Measurements from ENCODE around the gene OR10H1. TPM values are rescaled to one million over a fixed set of nuclear protein-coding genes. Genes with fewer than 3 reads are reported as not detected.

The OR10H1 gene
- total RNA-seq, 1 donor from 2014 or later, result not detected

DNA sequence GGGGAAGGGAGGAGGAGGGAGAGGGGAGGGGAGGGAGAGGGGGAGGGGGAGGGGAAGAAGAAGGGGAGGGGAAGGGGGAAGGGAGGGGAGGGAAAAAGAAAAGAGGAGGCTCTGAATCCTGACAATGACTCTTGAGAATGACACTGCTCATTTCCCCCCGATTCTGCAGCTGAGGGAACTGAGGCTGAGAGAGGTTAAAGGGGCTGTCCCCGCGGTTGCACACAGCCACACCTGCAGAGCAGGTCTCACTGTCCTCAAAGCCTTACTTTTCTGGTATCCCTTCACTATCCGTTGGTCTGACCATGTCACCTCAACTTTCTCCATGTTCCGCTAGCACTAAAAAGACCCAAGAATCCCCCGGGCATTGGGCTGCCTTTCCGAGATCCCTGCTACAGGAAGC lies 47.0 kb upstream of the OR10H1 start:
- H3K9me3 Mint-ChIP-seq, result peaks cover 36% of the 10 kb centered on the region
- no peak overlapping the region for H3K9ac ChIP-seq
- no peak overlapping the region for H3K27ac ChIP-seq
- DNase-seq (ENCODE audit: low spot score), result no peak
- H3K27me3 ChIP-seq, result no peaks in the 10 kb centered on the region
- H3K9me3 ChIP-seq (ENCODE audit: low read depth), result peaks cover 3% of the 10 kb centered on the region
- no peak overlapping the region for H3K4me3 Mint-ChIP-seq
- H3K36me3 Mint-ChIP-seq, result no peaks in the 10 kb centered on the region
- H3K4me2 ChIP-seq, result no peak overlapping the region
- no peaks in the 10 kb centered on the region for H3F3A ChIP-seq (ENCODE audit: low read depth)
- no peaks in the 10 kb centered on the region for H3K4me1 ChIP-seq
- H2AFZ ChIP-seq (replicated peaks), result no peak overlapping the region
- H3K4me1 Mint-ChIP-seq, result no peaks in the 10 kb centered on the region
- TF ChIP-seq CTCF (IDR thresholded peaks at IDR 0.05) (no peak), EZH2phosphoT487 (IDR thresholded peaks at IDR 0.05) (no peak), EZH2 (IDR thresholded peaks at IDR 0.05) (no peak)
- no peaks in the 10 kb centered on the region for H4K20me1 ChIP-seq (ENCODE audit: low read depth)
- no peak overlapping the region for H3K27ac Mint-ChIP-seq
- H3K4me3 ChIP-seq, result no peak overlapping the region
- H3K36me3 ChIP-seq, result no peaks in the 10 kb centered on the region
- H3K79me2 ChIP-seq (ENCODE audit: low read depth), result no peaks in the 10 kb centered on the region
- peaks cover 2% of the 10 kb centered on the region for H3K27me3 Mint-ChIP-seq (ENCODE audit: insufficient read depth, low read depth)

DNA sequence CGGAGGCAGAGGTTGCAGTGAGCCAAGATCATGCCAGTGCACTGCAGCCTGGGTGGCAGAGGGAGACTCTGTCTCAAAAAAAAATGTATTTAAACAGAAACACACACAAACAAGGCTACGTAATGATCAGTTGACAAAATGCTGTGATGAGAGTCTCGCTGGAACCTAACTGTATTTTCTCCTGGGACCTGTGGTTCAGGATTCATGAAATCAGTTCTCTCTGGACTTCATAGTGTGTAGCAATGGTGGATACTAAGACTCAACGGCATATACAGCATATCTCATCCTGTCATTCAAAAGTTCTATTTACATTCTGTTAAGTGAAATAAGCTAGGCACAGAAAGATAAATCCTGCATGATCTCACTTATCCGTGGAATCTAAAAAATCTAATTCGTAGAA lies 45.1 kb upstream of the OR10H1 start:
- no peaks in the 10 kb centered on the region for H3K27me3 ChIP-seq
- no peak overlapping the region for H3K9ac ChIP-seq
- Mint-ChIP-seq H3K9me3 (peaks cover 35% of the 10 kb centered on the region), H3K27ac (no peak overlapping the region), H3K27me3 (ENCODE audit: insufficient read depth, low read depth) (peaks cover 2% of the 10 kb centered on the region), H3K36me3 (no peaks in the 10 kb centered on the region), H3K4me3 (no peak overlapping the region), H3K4me1 (no peaks in the 10 kb centered on the region)
- no peak overlapping the region for H3K27ac ChIP-seq
- DNase-seq (ENCODE audit: low spot score), result no peak
- no peak overlapping the region for H2AFZ ChIP-seq (replicated peaks)
- no peaks in the 10 kb centered on the region for H3K36me3 ChIP-seq
- no peaks in the 10 kb centered on the region for H3K4me1 ChIP-seq
- H4K20me1 ChIP-seq (ENCODE audit: low read depth), result no peaks in the 10 kb centered on the region
- no peaks in the 10 kb centered on the region for H3F3A ChIP-seq (ENCODE audit: low read depth)
- H3K79me2 ChIP-seq (ENCODE audit: low read depth), result no peaks in the 10 kb centered on the region
- no peak overlapping the region for H3K4me3 ChIP-seq
- no peak overlapping the region for H3K4me2 ChIP-seq
- H3K9me3 ChIP-seq (ENCODE audit: low read depth), result peaks cover 3% of the 10 kb centered on the region
- TF ChIP-seq CTCF (IDR thresholded peaks at IDR 0.05) (no peak), EZH2phosphoT487 (IDR thresholded peaks at IDR 0.05) (no peak), EZH2 (IDR thresholded peaks at IDR 0.05) (no peak)

DNA sequence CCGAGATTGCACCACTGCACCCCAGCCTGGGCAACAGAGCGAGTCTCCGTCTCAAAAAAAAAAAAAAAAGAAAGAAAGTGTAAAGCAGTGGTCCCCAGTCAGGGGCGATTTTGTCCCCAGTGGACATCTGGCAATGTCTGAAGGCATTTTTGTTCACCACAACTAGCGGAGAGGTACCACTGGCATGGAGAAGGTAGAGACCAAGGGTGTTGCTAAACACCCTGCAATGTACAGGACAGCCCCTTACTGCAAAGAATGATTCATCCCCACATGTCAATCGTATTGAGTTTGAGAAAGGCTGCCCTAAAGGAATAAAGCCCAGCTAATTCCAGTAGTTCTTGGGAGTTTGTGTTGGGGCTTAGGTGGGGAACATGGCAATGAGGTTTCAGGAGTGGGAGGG lies 43.7 kb upstream of the OR10H1 start:
- Mint-ChIP-seq H3K4me1 (no peaks in the 10 kb centered on the region), H3K9me3 (peaks cover 25% of the 10 kb centered on the region), H3K4me3 (no peak overlapping the region), H3K27ac (no peak overlapping the region), H3K27me3 (ENCODE audit: insufficient read depth, low read depth) (peaks cover 2% of the 10 kb centered on the region), H3K36me3 (no peaks in the 10 kb centered on the region)
- Histone ChIP-seq H2AFZ (replicated peaks) (no peak overlapping the region), H4K20me1 (ENCODE audit: low read depth) (no peaks in the 10 kb centered on the region), H3F3A (ENCODE audit: low read depth) (no peaks in the 10 kb centered on the region), H3K4me2 (no peak overlapping the region), H3K4me3 (no peak overlapping the region), H3K27me3 (no peaks in the 10 kb centered on the region), H3K4me1 (no peaks in the 10 kb centered on the region), H3K27ac (no peak overlapping the region), H3K36me3 (no peaks in the 10 kb centered on the region), H3K79me2 (ENCODE audit: low read depth) (no peaks in the 10 kb centered on the region), H3K9ac (no peak overlapping the region), H3K9me3 (ENCODE audit: low read depth) (peaks cover 3% of the 10 kb centered on the region)
- TF ChIP-seq EZH2 (IDR thresholded peaks at IDR 0.05), result no peak
- DNase-seq (ENCODE audit: low spot score), result no peak

DNA sequence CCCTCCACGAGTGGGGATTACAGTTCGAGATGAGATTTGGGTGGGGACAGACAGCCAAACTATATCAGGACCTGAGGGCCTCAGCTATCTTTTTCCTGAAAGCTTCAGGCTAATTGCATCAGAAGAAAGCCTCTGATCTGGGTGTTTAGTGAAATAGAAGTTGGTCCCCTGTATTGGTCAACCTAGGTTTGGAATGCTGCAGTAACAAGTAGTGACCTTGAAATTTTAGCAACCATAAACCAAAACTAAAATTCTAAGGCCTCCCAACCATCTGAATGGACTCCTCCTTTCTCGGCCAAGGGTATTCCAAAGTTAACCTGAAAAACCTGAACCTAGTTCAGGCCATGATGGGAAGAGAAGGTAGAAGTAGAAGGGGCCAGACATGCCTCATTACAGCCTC lies 34.9 kb upstream of the OR10H1 start:
- no peak for TF ChIP-seq EZH2phosphoT487 (IDR thresholded peaks at IDR 0.05)
- TF ChIP-seq CTCF (IDR thresholded peaks at IDR 0.05), result no peak
- no peak for TF ChIP-seq EZH2 (IDR thresholded peaks at IDR 0.05)
- H3K9me3 ChIP-seq (ENCODE audit: low read depth), result peaks cover 10% of the 10 kb centered on the region
- peaks cover 24% of the 10 kb centered on the region for H3K9me3 Mint-ChIP-seq

More for the DNA sequence above, 34.9 kb upstream of the OR10H1 start:
- no peak overlapping the region for H3K27ac Mint-ChIP-seq
- no peaks in the 10 kb centered on the region for H4K20me1 ChIP-seq (ENCODE audit: low read depth)
- peaks cover 2% of the 10 kb centered on the region for H3K27me3 Mint-ChIP-seq (ENCODE audit: insufficient read depth, low read depth)
- no peak overlapping the region for H3K4me3 Mint-ChIP-seq
- no peak overlapping the region for H2AFZ ChIP-seq (replicated peaks)
- H3K27ac ChIP-seq, result no peak overlapping the region
- H3K27me3 ChIP-seq, result no peaks in the 10 kb centered on the region
- H3K79me2 ChIP-seq (ENCODE audit: low read depth), result no peaks in the 10 kb centered on the region
- H3K9ac ChIP-seq, result no peak overlapping the region
- no peaks in the 10 kb centered on the region for H3K36me3 ChIP-seq
- H3K36me3 Mint-ChIP-seq, result no peaks in the 10 kb centered on the region
- DNase-seq (ENCODE audit: low spot score), result no peak
- H3F3A ChIP-seq (ENCODE audit: low read depth), result no peaks in the 10 kb centered on the region
- no peak overlapping the region for H3K4me3 ChIP-seq
- no peak overlapping the region for H3K4me2 ChIP-seq
- H3K4me1 Mint-ChIP-seq, result no peaks in the 10 kb centered on the region
- H3K4me1 ChIP-seq, result no peaks in the 10 kb centered on the region

All from neural progenitor cell (in vitro differentiated cells).